Measurements from ENCODE around the gene FAR1.

Gene FAR1

GRCh38 chr11:13777341-13777985 is 109.0 kb downstream of the FAR1 start:
- no peak for DNase-seq (ENCODE audit: low read depth)

- no peak for DNase-seq (ENCODE audit: low read depth)
These were observed 109.9 kb downstream of the FAR1 start for GRCh38 chr11:13778345-13778744.

GRCh38 chr11:13781153-13781552 is 112.7 kb downstream of the FAR1 start:
- DNase-seq (ENCODE audit: low read depth) = no peak

Measured in GM04504 (cell line).